Activated T-cell treated with anti-CD3 and anti-CD28 coated beads, Interleukin-2, amount 50 U/mL, for 4 hours (primary cell): ENCODE data around the gene SREBF1. TPM values are rescaled to one million over a fixed set of nuclear protein-coding genes. Genes with fewer than 3 reads are reported as not detected.
A peak's percentile ranks its signal among the peaks of the same experiment; 100 is the strongest.

ENCODE experiments used
- ATAC-seq, 2 donors: fragments of 200-7000 bp; cut with Tn5 transposase; one replicate each; pipeline ENCODE4 v1.10.0; 2021
- DNase-seq: peaks from one replicate; pipeline ENCODE4 v3.0.0-alpha.2; 2020
- H3K27me3 Mint-ChIP-seq: one replicate; pipeline ENCODE4 v1.8.0; 2021; ENCODE audit warnings: low read depth, mixed read lengths
- H3K36me3 Mint-ChIP-seq: one replicate; pipeline ENCODE4 v1.8.0; 2022; ENCODE audit warnings: mixed read lengths; ENCODE audit not compliant: insufficient read depth
- H3K4me1 Mint-ChIP-seq: one replicate; pipeline ENCODE4 v1.8.0; 2021; ENCODE audit warnings: low read depth, mixed read lengths
- H3K4me3 Mint-ChIP-seq: one replicate; pipeline ENCODE4 v1.8.0; 2021; ENCODE audit warnings: mild to moderate bottlenecking, moderate library complexity, mixed read lengths
- H3K9me3 Mint-ChIP-seq: one replicate; pipeline ENCODE4 v1.8.0; 2021; ENCODE audit warnings: mixed read lengths
- total RNA-seq, 3 donors: library from RNA; stranded (reverse); gene quantifications; one replicate each; pipeline ENCODE4 v1.2.1, GENCODE V29; 2021

The SREBF1 gene
- total RNA-seq = 10 to 100 TPM; 34.3 to 44.0 (median 34.6) TPM

GRCh38 chr17:17836818-17837379 is at the start of gene SREBF1:
Gene SREBF1 (minus strand): TSS chr17:17836986. CDS start chr17:17836817, 169 bp downstream.
- Mint-ChIP-seq H3K27me3 (no peaks in the 10 kb centered on the region), H3K9me3 (no peaks in the 10 kb centered on the region), H3K4me1 (peaks cover 67% of the 10 kb centered on the region), H3K36me3 (peaks cover 3% of the 10 kb centered on the region), H3K4me3 (peak within 1 kb of the TSS; percentile 87)
- DNase-seq (peak; percentile 57), ATAC-seq (peak; percentile 32 to 42)

- no peaks in the 10 kb centered on the region for H3K27me3 Mint-ChIP-seq
Measured at GRCh38 chr17:17886226-17886625, 49.4 kb upstream of the SREBF1 start.

GRCh38 chr17:17884391-17885357 is 47.9 kb upstream of the SREBF1 start:
- H3K27me3 Mint-ChIP-seq = no peaks in the 10 kb centered on the region
- ATAC-seq = no peak
- no peaks in the 10 kb centered on the region for H3K9me3 Mint-ChIP-seq
- DNase-seq = no peak
- H3K4me1 Mint-ChIP-seq = no peaks in the 10 kb centered on the region
- H3K36me3 Mint-ChIP-seq = peaks cover 19% of the 10 kb centered on the region
- no peak overlapping the region for H3K4me3 Mint-ChIP-seq

More at GRCh38 chr17:17886226-17886625, 49.4 kb upstream of the SREBF1 start:
- no peak for ATAC-seq
- Mint-ChIP-seq H3K36me3 (peaks cover 24% of the 10 kb centered on the region), H3K4me1 (no peaks in the 10 kb centered on the region), H3K9me3 (no peaks in the 10 kb centered on the region), H3K4me3 (no peak overlapping the region)
- no peak for DNase-seq

DNA sequence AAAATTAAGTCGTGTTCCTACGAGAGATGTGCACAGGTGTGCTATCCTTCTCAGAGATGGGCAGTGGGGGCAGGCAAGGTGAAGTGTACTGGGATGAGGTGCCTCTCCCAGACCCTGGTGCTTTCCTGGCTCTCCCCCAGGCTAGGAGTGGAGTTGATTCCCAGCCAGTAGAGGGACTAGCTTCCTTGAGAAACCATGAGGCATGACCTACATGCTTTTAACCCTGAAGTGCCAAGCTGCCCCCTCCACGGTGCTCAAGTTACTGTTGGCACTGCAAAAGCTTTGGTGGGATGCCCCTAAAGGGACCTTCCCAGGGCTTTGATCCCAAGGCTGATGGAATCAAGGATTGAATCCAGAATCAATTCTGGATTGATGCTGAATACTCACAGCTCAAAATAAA is 47.0 kb upstream of the SREBF1 start:
- Mint-ChIP-seq H3K4me3 (no peak overlapping the region), H3K27me3 (no peaks in the 10 kb centered on the region), H3K36me3 (peaks cover 22% of the 10 kb centered on the region), H3K9me3 (no peaks in the 10 kb centered on the region), H3K4me1 (no peaks in the 10 kb centered on the region)
- DNase-seq (no peak), ATAC-seq (no peak)

DNA sequence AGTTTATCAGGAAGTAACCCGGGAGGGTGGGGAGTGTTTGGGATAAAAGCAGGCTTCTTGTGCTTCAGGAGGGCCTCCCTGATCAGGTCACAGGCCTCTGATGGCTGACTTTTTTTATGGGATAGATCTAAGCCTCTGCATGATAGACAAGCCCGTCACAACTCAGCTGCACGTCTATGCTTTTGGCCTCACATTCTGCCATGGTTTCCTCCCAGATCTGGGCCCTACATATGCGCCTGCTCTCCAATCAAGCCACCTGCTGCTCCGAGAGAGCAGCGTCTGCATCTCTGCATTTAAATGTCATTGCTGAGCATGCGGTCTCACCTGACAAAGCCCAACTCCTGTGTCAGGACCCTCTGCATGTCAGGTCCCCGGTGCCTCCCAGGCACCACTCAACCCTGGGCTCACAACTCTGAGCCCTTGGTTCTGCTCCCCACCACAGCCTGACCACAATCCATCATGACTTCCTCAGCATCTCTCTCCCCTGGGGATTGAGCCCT is 45.3 kb upstream of the SREBF1 start:
- no peak overlapping the region for H3K4me3 Mint-ChIP-seq
- no peak for DNase-seq
- H3K9me3 Mint-ChIP-seq = no peaks in the 10 kb centered on the region
- no peaks in the 10 kb centered on the region for H3K4me1 Mint-ChIP-seq
- H3K36me3 Mint-ChIP-seq = peaks cover 23% of the 10 kb centered on the region
- H3K27me3 Mint-ChIP-seq = no peaks in the 10 kb centered on the region
- no peak for ATAC-seq

GRCh38 chr17:17880577-17881196 is 43.9 kb upstream of the SREBF1 start:
- no peaks in the 10 kb centered on the region for H3K27me3 Mint-ChIP-seq

DNA sequence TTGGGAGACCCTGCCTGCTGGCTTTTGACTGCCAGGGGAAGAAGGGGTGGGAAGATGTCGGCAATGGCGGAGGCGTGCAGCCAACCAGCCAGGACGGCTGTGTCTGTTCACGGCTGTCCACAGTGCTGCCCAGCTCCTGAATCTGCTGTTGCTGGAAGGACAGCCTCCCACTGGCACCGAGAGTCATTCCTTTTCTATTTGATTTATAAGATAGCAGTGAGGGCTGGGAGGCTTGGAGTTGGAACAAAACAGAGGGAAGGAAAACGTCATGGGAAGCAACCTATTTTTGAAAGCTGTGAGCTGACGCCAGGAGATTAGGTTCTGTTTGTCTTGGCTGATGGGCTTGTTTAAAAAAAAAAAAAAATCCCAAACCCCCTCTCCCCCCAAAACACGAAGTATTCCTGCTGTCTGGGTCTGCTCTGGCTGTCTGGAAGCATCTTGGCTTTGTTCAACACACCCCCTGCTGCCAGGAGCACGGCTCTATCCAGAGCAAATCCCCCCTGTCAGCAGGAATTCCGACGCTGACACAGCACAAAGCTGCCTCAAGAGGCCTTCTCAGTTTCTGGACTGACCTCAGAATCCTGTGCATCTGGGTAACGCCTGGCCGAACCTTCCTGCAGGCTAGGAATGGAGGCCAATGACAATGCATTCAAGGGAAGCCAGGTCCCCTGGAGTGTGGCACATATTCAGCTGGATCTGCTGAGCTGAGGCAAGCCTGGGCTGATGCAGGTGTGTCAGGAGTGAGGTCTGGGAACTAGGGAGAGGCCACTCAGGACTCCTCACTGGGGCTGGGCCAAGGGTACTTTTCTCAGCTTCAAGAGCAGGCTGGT is 41.0 kb upstream of the SREBF1 start:
- H3K4me3 Mint-ChIP-seq = no peak overlapping the region
- peaks cover 19% of the 10 kb centered on the region for H3K36me3 Mint-ChIP-seq
- H3K4me1 Mint-ChIP-seq = no peaks in the 10 kb centered on the region
- H3K27me3 Mint-ChIP-seq = no peaks in the 10 kb centered on the region
- no peak for DNase-seq
- no peak for ATAC-seq
- no peaks in the 10 kb centered on the region for H3K9me3 Mint-ChIP-seq

More at GRCh38 chr17:17880577-17881196, 43.9 kb upstream of the SREBF1 start:
- H3K9me3 Mint-ChIP-seq = no peaks in the 10 kb centered on the region
- no peak for ATAC-seq
- peaks cover 30% of the 10 kb centered on the region for H3K36me3 Mint-ChIP-seq
- H3K4me1 Mint-ChIP-seq = no peaks in the 10 kb centered on the region
- no peak overlapping the region for H3K4me3 Mint-ChIP-seq
- no peak for DNase-seq

DNA sequence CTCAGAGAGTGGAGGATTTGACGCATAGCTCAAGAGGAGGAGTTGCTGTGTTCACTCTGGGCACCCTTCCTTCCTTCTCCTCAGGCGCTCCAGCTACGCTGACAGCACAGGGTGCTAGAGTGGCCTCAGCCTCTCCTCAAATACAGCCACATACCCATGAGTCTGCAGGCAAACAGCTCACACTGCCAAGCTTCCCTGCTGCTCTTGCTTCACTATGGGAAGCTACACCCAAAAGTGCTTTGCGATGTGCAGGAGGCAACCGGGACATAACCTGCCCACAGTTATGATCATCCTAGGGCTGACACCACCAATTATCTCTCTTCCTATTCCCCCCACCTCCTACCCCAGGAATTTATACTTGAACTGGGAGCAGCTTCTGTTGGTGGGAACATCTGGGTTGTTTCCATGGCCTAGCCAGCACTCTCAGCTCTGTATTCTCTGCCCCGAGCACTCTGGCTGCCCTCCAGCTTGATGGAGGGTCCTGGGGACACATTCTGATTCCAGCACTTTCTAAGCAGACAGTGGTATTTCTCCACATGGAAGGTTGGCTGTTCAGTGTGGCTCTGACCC is 40.3 kb upstream of the SREBF1 start:
- Mint-ChIP-seq H3K36me3 (peaks cover 14% of the 10 kb centered on the region), H3K4me1 (no peaks in the 10 kb centered on the region), H3K4me3 (no peak overlapping the region), H3K27me3 (no peaks in the 10 kb centered on the region), H3K9me3 (no peaks in the 10 kb centered on the region)
- DNase-seq (no peak), ATAC-seq (no peak)

DNA sequence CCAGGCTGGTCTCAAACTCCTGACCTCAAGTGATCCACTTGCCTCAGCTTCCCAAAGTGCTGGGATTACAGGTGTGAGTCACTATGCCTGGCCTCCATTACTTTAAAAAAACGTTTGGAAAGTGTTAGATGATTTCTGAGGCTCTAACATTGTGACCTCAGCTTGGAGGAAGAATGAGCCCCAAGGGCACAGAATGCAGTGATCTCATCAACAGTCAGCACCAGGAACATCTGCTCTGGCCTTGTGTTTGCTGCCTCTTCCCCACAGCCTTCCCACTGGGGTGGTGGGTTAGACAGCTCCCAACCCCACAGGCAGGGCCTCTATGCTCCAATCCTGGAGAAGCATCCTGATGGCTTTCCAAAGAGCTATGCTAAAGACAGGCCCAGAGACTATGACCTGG is 37.7 kb upstream of the SREBF1 start:
- ATAC-seq = no peak
- Mint-ChIP-seq H3K36me3 (peaks cover 13% of the 10 kb centered on the region), H3K27me3 (no peaks in the 10 kb centered on the region)

DNA sequence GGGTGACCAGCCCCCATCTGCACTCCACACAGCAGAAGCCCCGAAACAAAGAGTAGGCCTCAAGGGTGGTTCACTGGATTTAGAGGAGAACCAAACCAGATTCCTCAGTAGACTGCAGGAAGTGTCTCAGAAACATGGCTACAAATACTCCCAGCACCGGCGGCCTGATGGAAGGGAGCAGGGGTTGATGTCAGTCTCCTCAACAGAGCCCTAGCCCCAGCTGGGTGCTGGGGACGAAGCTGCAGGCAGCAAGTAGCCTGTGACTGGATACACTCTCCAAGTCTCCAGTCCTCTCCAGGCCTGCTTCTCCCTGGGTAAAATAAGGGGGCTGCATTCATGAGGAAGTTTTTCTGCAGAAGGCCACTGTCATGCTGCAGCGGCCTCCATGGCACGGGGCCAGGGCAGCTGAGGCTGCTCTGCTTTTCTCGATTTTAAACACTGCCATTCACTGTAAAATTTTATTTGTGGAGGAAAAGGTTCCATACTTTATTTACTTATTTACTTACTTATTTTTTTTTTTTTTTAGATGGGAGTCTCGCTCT is 36.7 kb upstream of the SREBF1 start:
- Mint-ChIP-seq H3K36me3 (peaks cover 14% of the 10 kb centered on the region), H3K4me1 (no peaks in the 10 kb centered on the region), H3K9me3 (no peaks in the 10 kb centered on the region), H3K4me3 (no peak overlapping the region), H3K27me3 (no peaks in the 10 kb centered on the region)
- DNase-seq (no peak), ATAC-seq (no peak)

More for the DNA sequence above, 37.7 kb upstream of the SREBF1 start:
- no peaks in the 10 kb centered on the region for H3K4me1 Mint-ChIP-seq
- no peak for DNase-seq
- H3K9me3 Mint-ChIP-seq = no peaks in the 10 kb centered on the region
- no peak overlapping the region for H3K4me3 Mint-ChIP-seq

DNA sequence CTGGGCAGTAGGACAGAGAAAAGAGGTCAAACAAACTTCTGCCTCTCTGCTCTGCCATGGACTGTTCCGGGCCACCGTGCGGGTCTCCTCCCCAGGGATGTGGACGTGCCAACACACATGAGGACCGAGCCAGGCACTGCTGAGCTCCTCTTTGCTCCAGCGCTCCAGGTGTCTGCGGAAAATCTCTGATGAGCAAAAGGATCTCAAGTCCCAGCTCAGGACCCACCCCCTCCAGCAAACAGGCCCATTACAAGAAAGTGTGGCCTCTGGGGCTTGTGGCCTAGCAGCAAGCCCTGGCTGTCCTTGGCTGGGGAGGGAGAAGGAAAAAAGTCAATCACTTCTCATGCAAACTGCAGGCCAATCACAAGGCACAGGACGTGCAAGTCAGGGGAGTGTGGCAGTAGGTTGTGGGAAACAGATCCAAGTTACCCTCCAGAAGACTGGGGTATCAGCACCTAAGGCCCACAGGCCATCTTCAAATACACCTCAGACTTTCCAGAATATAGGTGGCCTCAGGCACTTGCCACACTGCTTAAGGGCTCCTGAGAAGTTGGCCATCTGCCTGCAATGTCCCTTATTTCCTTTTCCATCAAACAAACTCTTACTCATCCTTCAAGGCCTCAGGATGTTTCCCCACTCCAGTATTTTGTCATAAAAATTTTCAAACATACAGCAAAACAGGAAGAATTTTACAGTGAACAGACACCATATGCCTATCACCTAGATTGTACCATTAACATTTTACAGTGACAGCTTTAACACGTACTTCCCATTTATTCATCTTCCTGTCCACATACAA is 36.0 kb upstream of the SREBF1 start:
- no peaks in the 10 kb centered on the region for H3K9me3 Mint-ChIP-seq
- no peaks in the 10 kb centered on the region for H3K27me3 Mint-ChIP-seq
- no peaks in the 10 kb centered on the region for H3K4me1 Mint-ChIP-seq
- DNase-seq (no peak), ATAC-seq (no peak)
- H3K4me3 Mint-ChIP-seq = no peak overlapping the region
- peaks cover 14% of the 10 kb centered on the region for H3K36me3 Mint-ChIP-seq

- no peaks in the 10 kb centered on the region for H3K9me3 Mint-ChIP-seq
- no peak for ATAC-seq
- no peaks in the 10 kb centered on the region for H3K4me1 Mint-ChIP-seq
- H3K27me3 Mint-ChIP-seq = no peaks in the 10 kb centered on the region
- DNase-seq = no peak
- H3K36me3 Mint-ChIP-seq = peaks cover 13% of the 10 kb centered on the region
- no peak overlapping the region for H3K4me3 Mint-ChIP-seq
Measured at GRCh38 chr17:17871913-17872312, 35.1 kb upstream of the SREBF1 start.

DNA sequence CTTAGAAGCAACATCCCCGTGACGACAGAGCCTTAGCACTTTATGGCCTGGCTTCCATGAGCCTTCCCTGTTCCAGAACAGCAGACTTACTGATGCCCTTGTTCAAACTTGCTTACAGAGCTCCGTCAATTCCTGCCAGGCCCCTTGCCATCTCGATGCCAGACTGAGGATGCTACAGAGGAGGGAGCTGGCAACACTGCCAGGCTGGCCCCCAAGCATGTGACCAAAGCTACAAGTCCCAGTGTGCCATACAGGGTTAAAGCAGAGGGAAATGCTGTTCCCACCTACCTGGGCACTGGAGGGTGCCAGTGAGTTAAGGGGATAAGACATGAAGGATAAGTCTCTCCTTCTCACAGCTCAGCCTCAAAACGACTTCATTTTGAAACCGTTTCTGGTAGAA is 33.5 kb upstream of the SREBF1 start:
- no peaks in the 10 kb centered on the region for H3K27me3 Mint-ChIP-seq
- no peak for DNase-seq
- no peak overlapping the region for H3K4me3 Mint-ChIP-seq
- ATAC-seq = no peak
- no peaks in the 10 kb centered on the region for H3K4me1 Mint-ChIP-seq
- H3K9me3 Mint-ChIP-seq = no peaks in the 10 kb centered on the region
- H3K36me3 Mint-ChIP-seq = peaks cover 7% of the 10 kb centered on the region
